GM19468 (cell line): ENCODE data around the gene ADPRM.
"Not testable (repeated sequence)": the region's sequence is repeated elsewhere in the genome, so short reads cannot be mapped to it uniquely, and the experiment has no call there.

Experiments used
- ATAC-seq: cut with Tn5 transposase; IDR thresholded peaks from one replicate; pipeline ENCODE4 v1.9.1; 2021; ENCODE audit warnings: mild to moderate bottlenecking, moderate library complexity, moderate number of reproducible peaks; ENCODE audit not compliant: unreplicated experiment; ENCODE audit errors: extremely low read depth

Gene ADPRM

GRCh38 chr17:10698096-10698818, 863 bp downstream of the ADPRM start:
- no peak for ATAC-seq

GRCh38 chr17:10699856-10700255, 2.5 kb downstream of the ADPRM start:
- no peak for ATAC-seq

DNA sequence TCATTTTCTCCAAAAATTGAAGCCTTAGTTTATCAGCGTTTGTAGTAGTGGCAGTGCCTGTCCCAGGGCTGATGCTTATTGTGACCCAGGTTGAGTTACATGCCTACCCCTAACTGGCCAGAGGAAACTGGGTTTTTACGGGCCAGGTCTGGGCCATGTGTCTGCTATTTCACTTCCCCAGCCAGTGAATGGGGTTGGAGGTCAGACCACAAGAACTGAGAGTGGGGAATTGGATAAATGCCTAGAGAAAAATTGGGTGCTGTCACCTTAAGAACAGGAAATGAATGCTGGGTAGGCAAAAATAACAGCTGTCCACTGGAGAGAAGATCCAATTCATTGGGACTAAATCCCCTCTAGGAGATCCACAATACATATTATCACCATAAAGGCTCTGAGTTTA, 5.2 kb downstream of the ADPRM start:
- ATAC-seq: no peak

- ATAC-seq: no peak
These were observed 8.3 kb downstream of the ADPRM start for GRCh38 chr17:10705727-10706126.

DNA sequence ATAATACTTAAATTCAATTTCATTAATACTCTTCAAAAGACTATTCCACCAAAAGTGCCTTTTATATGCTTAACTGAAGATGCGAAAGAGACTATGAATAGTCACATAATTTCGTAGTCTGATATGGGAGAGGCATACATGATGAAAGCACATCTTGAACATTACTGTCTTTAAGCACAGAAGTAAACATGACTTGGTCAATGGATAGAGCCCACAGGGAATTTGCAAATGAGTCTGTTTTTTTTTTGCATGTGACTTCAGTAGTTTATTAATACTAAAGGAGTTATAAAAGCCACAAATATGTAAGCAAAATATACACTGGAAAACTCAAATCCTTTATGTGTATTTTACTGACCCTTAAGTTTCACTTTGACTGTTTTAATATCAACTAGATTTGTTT, 15.9 kb downstream of the ADPRM start:
- ATAC-seq: no peak

GRCh38 chr17:10716218-10716617, 18.8 kb downstream of the ADPRM start:
- no peak for ATAC-seq

- ATAC-seq: no peak
These were observed 21.2 kb downstream of the ADPRM start for GRCh38 chr17:10718547-10718946.

DNA sequence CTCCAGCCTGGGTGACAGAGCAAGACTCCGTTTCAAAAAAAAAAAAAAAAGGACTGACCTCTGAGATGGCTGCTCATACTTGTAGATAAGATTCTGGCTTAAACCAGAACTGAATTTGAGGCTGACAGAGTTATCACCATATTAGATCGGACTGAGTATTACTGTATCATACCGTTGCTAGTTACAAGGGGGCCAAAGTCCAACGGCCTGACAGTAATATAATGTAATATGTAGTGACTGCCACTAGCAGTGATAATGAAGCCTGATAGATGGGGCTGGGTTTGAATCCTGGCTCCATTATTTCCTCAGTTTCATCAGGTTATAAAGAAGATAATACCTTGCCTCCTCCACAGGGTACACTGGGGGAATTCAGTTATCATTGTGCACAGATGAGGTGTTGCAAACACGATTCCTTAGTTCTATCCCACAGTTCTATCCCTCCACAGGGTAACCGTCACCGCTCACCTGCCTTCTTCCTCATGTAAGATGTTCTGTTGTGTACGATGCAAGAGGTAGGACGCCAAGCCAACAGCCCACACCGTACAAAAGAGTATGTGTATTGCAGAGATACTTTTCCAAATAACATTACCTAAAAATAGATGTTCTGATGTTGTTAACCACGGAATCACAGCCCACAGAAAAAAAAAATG, 27.3 kb downstream of the ADPRM start:
- ATAC-seq: no peak

DNA sequence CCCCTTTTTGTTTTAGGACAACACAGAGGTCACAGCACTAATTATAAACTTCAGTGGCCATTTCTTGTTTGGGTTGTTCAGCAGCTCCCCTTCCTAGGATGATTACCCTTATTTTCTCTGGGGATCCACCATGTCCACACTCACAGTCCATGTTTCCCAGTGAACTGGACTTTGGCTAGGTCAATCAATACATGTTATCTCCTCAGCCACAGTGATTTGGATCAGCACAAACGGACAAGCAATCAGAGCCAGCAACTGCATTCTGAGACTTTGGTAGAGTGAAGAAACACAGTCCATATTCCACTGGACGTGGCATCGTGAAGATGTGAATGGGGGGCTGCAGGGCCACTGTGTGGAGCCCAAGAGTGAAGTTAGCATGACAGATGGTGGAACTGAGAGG, 27.9 kb downstream of the ADPRM start:
- no peak for ATAC-seq

DNA sequence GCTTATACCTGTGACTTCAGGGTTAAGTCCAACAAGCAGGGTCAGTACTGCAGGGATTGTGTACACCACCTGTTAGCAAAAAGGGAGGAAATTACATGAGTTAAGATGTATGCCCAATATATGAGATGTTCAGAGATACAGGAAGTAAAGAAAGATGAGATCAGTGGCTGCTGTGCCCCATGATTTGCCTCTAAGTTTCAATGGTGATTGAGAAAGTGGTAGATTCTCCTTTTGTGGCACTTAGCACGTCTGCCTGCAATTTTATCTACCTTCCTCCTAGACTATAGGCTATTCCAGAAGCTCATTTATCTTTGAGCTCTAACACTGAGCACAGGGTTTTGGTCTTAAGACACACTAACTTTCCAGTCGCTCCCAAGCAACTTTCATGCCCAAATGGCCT, 28.8 kb downstream of the ADPRM start:
- ATAC-seq: no peak

- ATAC-seq: no peak
These were observed 29.8 kb downstream of the ADPRM start for GRCh38 chr17:10727192-10727591.

- no peak for ATAC-seq
These were observed 31.0 kb downstream of the ADPRM start for GRCh38 chr17:10728331-10728892.

GRCh38 chr17:10729334-10730193, 32.2 kb downstream of the ADPRM start, which contains the start of gene TMEM220:
Gene TMEM220, minus strand, starts transcription at chr17:10730023. Its CDS starts 172 bp downstream, at chr17:10729851.
- peak; percentile 60 for ATAC-seq

DNA sequence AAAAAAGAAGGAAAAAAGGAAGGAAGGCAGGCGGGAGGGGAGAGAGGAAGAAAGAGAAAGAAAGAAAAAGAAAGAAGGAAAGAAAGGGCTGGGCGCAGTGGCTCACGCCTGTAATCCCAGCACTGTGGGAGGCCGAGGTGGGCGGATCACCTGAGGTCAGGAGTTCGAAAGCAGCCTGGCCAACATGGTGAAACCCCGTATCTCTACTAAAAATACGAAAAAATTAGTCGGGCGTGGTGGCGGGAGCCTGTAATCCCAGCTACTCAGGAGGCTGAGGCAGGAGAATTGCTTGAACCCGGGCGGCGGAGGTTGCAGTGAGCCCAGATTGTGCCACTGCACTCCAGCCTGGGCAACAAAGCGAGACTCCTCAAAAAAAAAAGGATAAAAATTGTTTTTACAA, 32.9 kb downstream of the ADPRM start:
- not testable (repeated sequence) for ATAC-seq

DNA sequence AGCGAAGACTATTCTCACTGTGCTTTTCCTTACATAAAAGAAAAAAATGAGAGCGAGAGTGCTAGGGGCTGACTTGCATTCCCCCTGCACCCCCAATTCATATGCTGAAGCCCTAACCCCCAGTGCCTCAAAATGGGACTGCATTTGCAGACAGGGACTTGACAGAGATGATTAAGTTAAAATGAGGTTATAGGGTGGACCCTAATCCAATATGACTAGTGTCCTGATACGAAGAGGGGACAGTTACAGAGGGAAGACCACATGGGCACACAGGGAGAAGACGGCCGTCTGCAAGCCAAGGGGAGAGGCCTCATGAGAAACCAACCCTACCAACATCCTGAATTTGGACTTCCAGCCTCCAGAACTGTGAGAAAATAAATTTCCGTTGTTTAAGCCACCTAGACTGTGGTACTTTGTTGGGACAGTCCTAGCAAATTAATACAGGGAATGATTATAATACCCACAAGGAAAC, 34.0 kb downstream of the ADPRM start:
- no peak for ATAC-seq

DNA sequence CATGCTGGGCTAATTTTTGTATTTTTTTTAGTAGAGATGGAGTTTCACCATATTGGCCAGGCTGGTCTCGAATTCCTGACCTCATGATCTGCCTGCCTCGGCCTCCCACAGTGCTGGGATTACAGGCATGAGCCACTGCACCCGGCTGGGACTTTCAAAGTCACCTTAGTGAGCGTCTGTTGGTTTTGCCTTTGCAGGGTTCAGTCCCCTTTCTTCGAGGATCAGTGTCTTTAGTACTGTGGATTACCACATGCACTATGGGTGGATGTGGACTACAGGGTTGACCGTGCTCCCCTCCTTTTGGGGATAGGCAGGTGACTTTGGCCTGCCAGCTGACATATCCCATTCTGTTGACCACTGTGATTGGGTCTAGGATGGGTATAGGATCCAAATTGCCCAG, 34.7 kb downstream of the ADPRM start:
- not testable (repeated sequence) for ATAC-seq

DNA sequence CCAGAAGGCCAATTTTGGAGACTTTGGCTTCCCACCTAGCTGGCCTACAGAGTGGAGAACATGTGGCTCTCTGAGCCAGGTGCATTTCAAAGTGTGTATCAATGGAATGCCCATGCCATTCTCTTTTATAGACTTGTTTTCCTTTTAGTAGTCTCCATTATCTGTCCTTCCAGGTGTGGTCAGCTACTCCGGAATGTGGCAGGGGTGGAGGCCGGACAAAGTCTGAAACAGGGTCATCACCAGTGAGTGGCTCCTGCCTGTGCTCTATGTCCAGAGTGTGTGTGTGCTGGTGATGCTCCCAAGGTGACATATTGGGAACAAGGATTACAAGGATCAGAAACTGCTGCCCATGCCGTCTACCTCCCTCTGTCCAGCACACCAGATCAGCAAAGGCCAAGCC, 36.3 kb downstream of the ADPRM start:
- no peak for ATAC-seq

- no peak for ATAC-seq
These were observed 37.9 kb downstream of the ADPRM start for GRCh38 chr17:10735251-10735650.

- ATAC-seq: no peak
These were observed 38.4 kb downstream of the ADPRM start for GRCh38 chr17:10735821-10736220.

DNA sequence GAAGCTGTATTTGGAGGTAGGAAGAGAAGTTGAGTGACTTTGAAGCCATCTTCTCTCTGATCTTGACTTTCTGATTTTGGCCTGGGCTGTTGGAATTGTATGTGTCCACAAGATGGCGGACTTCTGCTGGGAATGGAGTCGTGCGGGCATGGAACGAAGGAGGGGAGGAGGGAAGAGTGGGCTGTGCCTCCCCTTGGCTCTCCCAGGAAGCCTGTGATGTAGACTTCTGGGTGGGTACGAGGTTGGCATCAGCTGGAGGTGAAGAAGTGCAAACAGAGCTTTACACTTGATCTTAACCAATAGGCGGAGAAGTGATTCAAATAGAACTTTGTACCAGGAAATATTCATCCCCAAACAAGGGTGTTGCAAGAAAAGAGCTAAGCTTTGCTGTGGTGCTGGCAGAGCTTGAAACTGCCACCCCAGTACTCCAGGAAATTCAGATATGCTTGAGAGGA, 39.8 kb downstream of the ADPRM start:
- ATAC-seq: no peak
